H9 (cell line): Measurements from ENCODE around the gene DYRK4. TPM values are rescaled to one million over a fixed set of nuclear protein-coding genes. Genes with fewer than 3 reads are reported as not detected.

Source experiments
- DNase-seq: peaks from one replicate; pipeline ENCODE4 v3.0.0-alpha.2; 2017
- H2AFZ ChIP-seq: one replicate; pipeline ENCODE4 v1.6.1; 2013; ENCODE audit warnings: mild to moderate bottlenecking, low read length, control low read depth, moderate library complexity
- H2AK5ac ChIP-seq: 2 replicates; pipeline ENCODE4 v1.6.1; 2013; ENCODE audit warnings: low read length, control low read depth, mixed read lengths; ENCODE audit not compliant: insufficient read length
- H2BK120ac ChIP-seq: one replicate; pipeline ENCODE4 v1.6.1; 2013; ENCODE audit warnings: low read depth, mild to moderate bottlenecking, low read length, control low read depth, inconsistent platforms; ENCODE audit not compliant: poor library complexity, severe bottlenecking
- H2BK12ac ChIP-seq: 2 replicates; pipeline ENCODE4 v1.6.1; 2013; ENCODE audit warnings: low read length, control low read depth, mixed read lengths, low read depth; ENCODE audit not compliant: insufficient read length
- H2BK15ac ChIP-seq: 2 replicates; pipeline ENCODE4 v1.6.1; 2013; ENCODE audit warnings: low read depth, low read length, control low read depth
- H2BK20ac ChIP-seq: one replicate; pipeline ENCODE4 v1.6.1; 2013; ENCODE audit warnings: low read depth, mild to moderate bottlenecking, low read length, control low read depth, inconsistent platforms; ENCODE audit not compliant: poor library complexity, severe bottlenecking
- H2BK5ac ChIP-seq: 2 replicates; pipeline ENCODE4 v1.6.1; 2013; ENCODE audit warnings: low read length, control low read depth, mixed read lengths; ENCODE audit not compliant: insufficient read length
- H3K14ac ChIP-seq: 2 replicates; pipeline ENCODE4 v1.6.1; 2013; ENCODE audit warnings: low read length, control low read depth; ENCODE audit not compliant: insufficient read depth
- H3K18ac ChIP-seq: 2 replicates; pipeline ENCODE4 v1.6.1; 2013; ENCODE audit warnings: low read depth, mild to moderate bottlenecking, mixed read lengths, low read length, control low read depth; ENCODE audit not compliant: insufficient read length
- H3K23ac ChIP-seq: 2 replicates; pipeline ENCODE4 v1.6.1; 2013; ENCODE audit warnings: low read length, control low read depth, mixed read lengths, low read depth; ENCODE audit not compliant: insufficient read length
- H3K23me2 ChIP-seq: 2 replicates; pipeline ENCODE4 v1.6.1; 2013; ENCODE audit warnings: low read depth, mild to moderate bottlenecking, mixed read lengths, low read length, control low read depth; ENCODE audit not compliant: insufficient read length, poor library complexity, severe bottlenecking
- H3K27ac ChIP-seq: 2 replicates; pipeline ENCODE4 v1.5.1; 2013; ENCODE audit warnings: low read length, control low read depth, mixed read lengths, low read depth; ENCODE audit not compliant: insufficient read length
- H3K27me3 ChIP-seq: 2 replicates; pipeline ENCODE4 v1.6.1; 2013; ENCODE audit warnings: low read length, control low read depth, inconsistent platforms; ENCODE audit not compliant: insufficient read depth
- H3K4ac ChIP-seq: 2 replicates; pipeline ENCODE4 v1.6.1; 2013; ENCODE audit warnings: low read depth, mild to moderate bottlenecking, control low read depth, inconsistent platforms, low read length, moderate library complexity
- H3K4me1 ChIP-seq: 2 replicates; pipeline ENCODE4 v1.6.1; 2013; ENCODE audit warnings: low read length, control low read depth, inconsistent platforms; ENCODE audit not compliant: insufficient read depth
- H3K4me2 ChIP-seq: 2 replicates; pipeline ENCODE4 v1.6.1; 2013; ENCODE audit warnings: low read length, control low read depth, mixed read lengths; ENCODE audit not compliant: insufficient read length, insufficient read depth
- H3K56ac ChIP-seq: 2 replicates; pipeline ENCODE4 v1.6.1; 2013; ENCODE audit warnings: low read depth, mild to moderate bottlenecking, mixed read lengths, low read length, control low read depth; ENCODE audit not compliant: insufficient read length
- H3K79me1 ChIP-seq: 2 replicates; pipeline ENCODE4 v1.6.1; 2013; ENCODE audit warnings: low read depth, mild to moderate bottlenecking, moderate library complexity, low read length, control low read depth, inconsistent platforms; ENCODE audit not compliant: insufficient read depth, poor library complexity, severe bottlenecking
- H3K79me2 ChIP-seq: 2 replicates; pipeline ENCODE4 v1.6.1; 2013; ENCODE audit warnings: low read length, control low read depth, inconsistent platforms; ENCODE audit not compliant: insufficient read depth
- H3K9ac ChIP-seq: 2 replicates; pipeline ENCODE4 v1.6.1; 2013; ENCODE audit warnings: low read length, control low read depth, mixed read lengths; ENCODE audit not compliant: insufficient read length; ENCODE audit errors: extremely low read depth
- H3K9me3 ChIP-seq: one replicate; pipeline ENCODE4 v1.6.1; 2013; ENCODE audit warnings: low read depth, low read length, inconsistent platforms; ENCODE audit not compliant: control insufficient read depth
- H3T11ph ChIP-seq: one replicate; pipeline ENCODE4 v1.6.1; 2013; ENCODE audit warnings: mild to moderate bottlenecking, low read length, control low read depth, inconsistent platforms
- H4K20me1 ChIP-seq: one replicate; pipeline ENCODE4 v1.6.1; 2013; ENCODE audit not compliant: control insufficient read depth, insufficient read length, insufficient read depth
- H4K5ac ChIP-seq: 2 replicates; pipeline ENCODE4 v1.6.1; 2013; ENCODE audit warnings: low read depth, mild to moderate bottlenecking, mixed read lengths, low read length, control low read depth; ENCODE audit not compliant: insufficient read length
- H4K8ac ChIP-seq: replicated peaks from 2 replicates; pipeline ENCODE4 v1.6.1; 2013; ENCODE audit warnings: low read length, control low read depth, mixed read lengths, low read depth; ENCODE audit not compliant: insufficient read length
- H4K91ac ChIP-seq: 2 replicates; pipeline ENCODE4 v1.6.1; 2013; ENCODE audit warnings: low read depth, mild to moderate bottlenecking, moderate library complexity, mixed read lengths, low read length, control low read depth; ENCODE audit not compliant: insufficient read length
- H3K27ac Mint-ChIP-seq, 3 experiments: 2 replicates in 2 of 3; 3 replicates in 1 of 3; pipeline ENCODE4 v1.8.0; 2020 to 2021; ENCODE audit warnings: mixed read lengths in 3 of 3, mild to moderate bottlenecking in 1 of 3, moderate library complexity in 1 of 3
- H3K27me3 Mint-ChIP-seq: 2 replicates; pipeline ENCODE4 v1.8.0; 2021; ENCODE audit warnings: low read depth, mild to moderate bottlenecking, moderate library complexity, mixed read lengths
- H3K36me3 Mint-ChIP-seq, 3 experiments: 2 replicates in 2 of 3; 3 replicates in 1 of 3; pipeline ENCODE4 v1.8.0; 2020 to 2021; ENCODE audit warnings: low read depth in 3 of 3, mixed read lengths in 3 of 3; ENCODE audit not compliant: insufficient read depth in 1 of 3
- H3K4me1 Mint-ChIP-seq, 2 experiments: 2 replicates each; pipeline ENCODE4 v1.8.0; 2020; ENCODE audit warnings: mixed read lengths in 2 of 2
- H3K4me3 Mint-ChIP-seq, 2 experiments: 2 replicates in 1 of 2; 3 replicates in 1 of 2; pipeline ENCODE4 v1.8.0; 2020 to 2021; ENCODE audit warnings: mild to moderate bottlenecking in 2 of 2, mixed read lengths in 2 of 2, moderate library complexity in 1 of 2
- H3K9me3 Mint-ChIP-seq, 2 experiments: 2 replicates in 1 of 2; 3 replicates in 1 of 2; pipeline ENCODE4 v1.8.0; 2020; ENCODE audit warnings: mild to moderate bottlenecking in 2 of 2, mixed read lengths in 2 of 2, moderate library complexity in 1 of 2
- WGBS: extraction: QIAGEN DNeasy Blood & Tissue Kit; methylation state at CpG from one replicate; pipeline ENCODE4 v1.1.7; 2013; ENCODE audit warnings: missing lambda C conversion rate, low lambda C conversion rate, mixed read lengths; ENCODE audit not compliant: insufficient read length; ENCODE audit errors: extremely low coverage; 5-methylcytosine and 5-hydroxymethylcytosine counted together
- total RNA-seq: library from RNA; stranded (reverse); gene quantifications from 2 replicates; pipeline ENCODE4 v1.2.1, GENCODE V29; 2021
- TF ChIP-seq, protein P1 (sequence below): fragments of 200-600 bp; sonication (generic); conservative IDR thresholded peaks from 3 replicates; pipeline ENCODE4 v1.8.0; 2021; ENCODE audit warnings: antibody characterized with exemption, mild to moderate bottlenecking

Gene DYRK4
- total RNA-seq, 1 experiment from 2014 or later: 15.5 TPM

- Histone ChIP-seq H3K4me1 (0 out of 2 replicates have a peak, but pooled peaks cover 5% of the 10 kb centered on the region), H3K9me3 (no peaks in the 10 kb centered on the region), H4K20me1 (no peaks in the 10 kb centered on the region), H3K9ac (no peak overlapping the region), H3K79me2 (peaks cover 6% of the 10 kb centered on the region; the same call in 1 of the 2 replicates), H2AFZ (no peak overlapping the region), H3K56ac (no peak overlapping the region), H3K4ac (no peak overlapping the region), H4K8ac (no peak overlapping the region), H2BK120ac (no peak overlapping the region), H3T11ph (no peak overlapping the region), H2BK5ac (no peak overlapping the region), H3K4me2 (no peak overlapping the region), H2BK12ac (no peak overlapping the region), H3K14ac (no peak overlapping the region), H3K79me1 (peaks cover 3% of the 10 kb centered on the region), H3K18ac (no peak overlapping the region), H2AK5ac (no peak overlapping the region), H2BK20ac (no peak overlapping the region), H4K5ac (no peak overlapping the region), H3K23ac (no peak overlapping the region), H4K91ac (no peak overlapping the region), H3K27ac (no peak overlapping the region), H3K23me2 (no peaks in the 10 kb centered on the region), H2BK15ac (no peak overlapping the region), H3K27me3 (no peaks in the 10 kb centered on the region)
- Mint-ChIP-seq H3K36me3 (no peaks in the 10 kb centered on the region; a peak in 2 of 7 replicates), H3K4me3 (no peak overlapping the region), H3K4me1 (peaks cover 14 to 15% of the 10 kb centered on the region in 2 experiments), H3K27ac (no peak overlapping the region), H3K27me3 (no peaks in the 10 kb centered on the region), H3K9me3 (no peaks in the 10 kb centered on the region)
- TF ChIP-seq, protein P1, sequence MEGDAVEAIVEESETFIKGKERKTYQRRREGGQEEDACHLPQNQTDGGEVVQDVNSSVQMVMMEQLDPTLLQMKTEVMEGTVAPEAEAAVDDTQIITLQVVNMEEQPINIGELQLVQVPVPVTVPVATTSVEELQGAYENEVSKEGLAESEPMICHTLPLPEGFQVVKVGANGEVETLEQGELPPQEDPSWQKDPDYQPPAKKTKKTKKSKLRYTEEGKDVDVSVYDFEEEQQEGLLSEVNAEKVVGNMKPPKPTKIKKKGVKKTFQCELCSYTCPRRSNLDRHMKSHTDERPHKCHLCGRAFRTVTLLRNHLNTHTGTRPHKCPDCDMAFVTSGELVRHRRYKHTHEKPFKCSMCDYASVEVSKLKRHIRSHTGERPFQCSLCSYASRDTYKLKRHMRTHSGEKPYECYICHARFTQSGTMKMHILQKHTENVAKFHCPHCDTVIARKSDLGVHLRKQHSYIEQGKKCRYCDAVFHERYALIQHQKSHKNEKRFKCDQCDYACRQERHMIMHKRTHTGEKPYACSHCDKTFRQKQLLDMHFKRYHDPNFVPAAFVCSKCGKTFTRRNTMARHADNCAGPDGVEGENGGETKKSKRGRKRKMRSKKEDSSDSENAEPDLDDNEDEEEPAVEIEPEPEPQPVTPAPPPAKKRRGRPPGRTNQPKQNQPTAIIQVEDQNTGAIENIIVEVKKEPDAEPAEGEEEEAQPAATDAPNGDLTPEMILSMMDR: no peak
- no peak for DNase-seq
- WGBS: no CpG with 5 or more reads among the region's 2 CpGs
These were observed 26.1 kb upstream of the DYRK4 start for GRCh38 chr12:4535871-4536270.
